Stimulated activated CD8-positive, alpha-beta memory T cell treated with anti-CD3 and anti-CD28 coated beads, Interleukin-7, amount 100 ng/mL, for 48 hours (primary cell): ENCODE results near the gene ST8SIA6.
A peak's percentile ranks its signal among the peaks of the same experiment; 100 is the strongest.
"Not testable (repeated sequence)": the region's sequence is repeated elsewhere in the genome, so short reads cannot be mapped to it uniquely, and the experiment has no call there.

Experiments
- DNase-seq, 2 donors: peaks; one replicate each; pipeline ENCODE4 v3.0.0-alpha.2; 2020; ENCODE audit warnings: low read depth in 1 of 2; ENCODE audit errors: extremely low read depth in 1 of 2

Gene ST8SIA6

GRCh38 chr10:17427666-17428350, 26.6 kb downstream of the ST8SIA6 start:
- DNase-seq = no peak

GRCh38 chr10:17427201-17427600, 27.2 kb downstream of the ST8SIA6 start:
- no peak for DNase-seq

GRCh38 chr10:17426263-17426750, 28.1 kb downstream of the ST8SIA6 start:
- no peak for DNase-seq

GRCh38 chr10:17425584-17426262, 28.7 kb downstream of the ST8SIA6 start:
- DNase-seq = peak in 1 of 2 donors; percentile 2

- no peak for DNase-seq
Measured at GRCh38 chr10:17423632-17424186, 30.7 kb downstream of the ST8SIA6 start.

- no peak for DNase-seq
Measured at GRCh38 chr10:17422931-17423330, 31.5 kb downstream of the ST8SIA6 start.

- no peak for DNase-seq
Measured at GRCh38 chr10:17418249-17418648, 36.1 kb downstream of the ST8SIA6 start.

GRCh38 chr10:17416442-17417211, 37.8 kb downstream of the ST8SIA6 start:
- no peak for DNase-seq

GRCh38 chr10:17415046-17415658, 39.2 kb downstream of the ST8SIA6 start:
- no peak for DNase-seq

- DNase-seq = no peak
Measured at GRCh38 chr10:17414484-17414883, 39.9 kb downstream of the ST8SIA6 start.

- no peak for DNase-seq
Measured at GRCh38 chr10:17413876-17414275, 40.5 kb downstream of the ST8SIA6 start.

- no peak for DNase-seq
Measured at GRCh38 chr10:17412323-17412722, 42.1 kb downstream of the ST8SIA6 start.

GRCh38 chr10:17410907-17411306, 43.5 kb downstream of the ST8SIA6 start:
- no peak for DNase-seq

- DNase-seq = no peak
Measured at GRCh38 chr10:17409170-17409733, 45.1 kb downstream of the ST8SIA6 start.

GRCh38 chr10:17407047-17407446, 47.3 kb downstream of the ST8SIA6 start:
- no peak for DNase-seq

GRCh38 chr10:17406036-17406834, 48.2 kb downstream of the ST8SIA6 start:
- DNase-seq = no peak

GRCh38 chr10:17403161-17403560, 51.2 kb downstream of the ST8SIA6 start:
- DNase-seq = no peak

- DNase-seq = not testable (repeated sequence)
Measured at GRCh38 chr10:17402040-17402439, 52.4 kb downstream of the ST8SIA6 start.

- no peak for DNase-seq
Measured at GRCh38 chr10:17396004-17396403, 58.4 kb downstream of the ST8SIA6 start.

GRCh38 chr10:17394854-17395253, 59.5 kb downstream of the ST8SIA6 start:
- peak in 1 of 2 donors; percentile 37 for DNase-seq
